Hematopoietic multipotent progenitor cell treated with erythropoietin and hydrocortisone succinate and interleukin-3 and kit ligand, for 17 days (in vitro differentiated cells): ENCODE data around the gene PRH1.

Experiments used
- DNase-seq: peaks from one replicate; pipeline ENCODE4 v3.0.0-alpha.2; 2015; ENCODE audit warnings: low spot score

Gene PRH1

GRCh38 chr12:10884086-10884725 lies at the start of gene PRH1:
Gene PRH1 (minus strand): TSS chr12:10884255. CDS start chr12:10884217, 38 bp downstream.
- DNase-seq: no peak

GRCh38 chr12:10928746-10929286 lies 44.8 kb upstream of the PRH1 start, which contains the start of gene PRH2:
Gene PRH2 (plus strand): TSS chr12:10929236. CDS start chr12:10929274, 38 bp downstream.
- no peak for DNase-seq

GRCh38 chr12:10926269-10926668 lies 42.2 kb upstream of the PRH1 start:
- DNase-seq: no peak

GRCh38 chr12:10919809-10920208 lies 35.8 kb upstream of the PRH1 start:
- no peak for DNase-seq

- DNase-seq: no peak
Observed at GRCh38 chr12:10910380-10910779, 26.3 kb upstream of the PRH1 start.

GRCh38 chr12:10909462-10909861 lies 25.4 kb upstream of the PRH1 start, which contains the start of gene TAS2R13:
Gene TAS2R13 (minus strand): TSS chr12:10909562. CDS start chr12:10909298, 264 bp downstream.
- no peak for DNase-seq

- DNase-seq: no peak
Observed at GRCh38 chr12:10904686-10905085, 20.6 kb upstream of the PRH1 start.

GRCh38 chr12:10901427-10901826 lies 17.4 kb upstream of the PRH1 start:
- DNase-seq: no peak

- DNase-seq: no peak
Observed at GRCh38 chr12:10900972-10901371, 16.9 kb upstream of the PRH1 start.

- no peak for DNase-seq
Observed at GRCh38 chr12:10900530-10900929, 16.5 kb upstream of the PRH1 start.

GRCh38 chr12:10896854-10897253 lies 12.8 kb upstream of the PRH1 start:
- no peak for DNase-seq

GRCh38 chr12:10891937-10892336 lies 7.9 kb upstream of the PRH1 start:
- DNase-seq: no peak

GRCh38 chr12:10889226-10889625 lies 5.2 kb upstream of the PRH1 start:
- no peak for DNase-seq

- DNase-seq: no peak
Observed at GRCh38 chr12:10873378-10873777, 10.7 kb downstream of the PRH1 start.

GRCh38 chr12:10867381-10867780 lies 16.7 kb downstream of the PRH1 start:
- DNase-seq: no peak

- no peak for DNase-seq
Observed at GRCh38 chr12:10863512-10864218, 20.4 kb downstream of the PRH1 start.

GRCh38 chr12:10861366-10861765 lies 22.7 kb downstream of the PRH1 start:
- no peak for DNase-seq

GRCh38 chr12:10855807-10856206 lies 28.2 kb downstream of the PRH1 start:
- no peak for DNase-seq

GRCh38 chr12:10853776-10854175 lies 30.3 kb downstream of the PRH1 start:
- no peak for DNase-seq

GRCh38 chr12:10851243-10851858 lies 32.7 kb downstream of the PRH1 start:
- DNase-seq: no peak

- no peak for DNase-seq
Observed at GRCh38 chr12:10849425-10849878, 34.6 kb downstream of the PRH1 start, which contains the start of gene PRR4. Gene PRR4 (minus strand): TSS chr12:10849475. CDS start chr12:10849437, 38 bp downstream.

- DNase-seq: no peak
Observed at GRCh38 chr12:10847744-10848143, 36.3 kb downstream of the PRH1 start.

GRCh38 chr12:10842862-10843261 lies 41.2 kb downstream of the PRH1 start:
- no peak for DNase-seq
